HCT116 (cell line): ENCODE data around the gene UBA7. TPM values are rescaled to one million over a fixed set of nuclear protein-coding genes. Genes with fewer than 3 reads are reported as not detected.

ENCODE experiments used
- ATAC-seq: fragments of 200-7000 bp; cut with Tn5 transposase; 2 replicates; pipeline ENCODE4 v1.9.1; 2020; ENCODE audit warnings: mild to moderate bottlenecking, moderate library complexity
- BruUV-seq: library from RNA; stranded (reverse); fragments of 400-500 nt; replicated peaks from 2 replicates; lab custom pipeline; 2021; lab: Mats Ljungman, UMichigan
- CTCF ChIA-PET: fragments of 300-600 bp; sonication (Branson Sonifier 250); formaldehyde crosslinking; loops from one replicate; lab custom pipeline; 2021; ENCODE audit warnings: antibody characterized with exemption; lab: Charles Lee
- POLR2A ChIA-PET: fragments of 300-600, 350-600 bp; sonication (Branson Sonifier 250); formaldehyde crosslinking; loops from one replicate; lab custom pipeline; 2021; ENCODE audit warnings: antibody characterized with exemption; lab: Charles Lee
- RAD21 ChIA-PET, 2 experiments: fragments of 300-600 bp; sonication (Branson Sonifier 250); formaldehyde crosslinking; loops; one replicate each; lab custom pipeline; 2023; ENCODE audit warnings: low total read pairs in 2 of 2; ENCODE audit not compliant: uncharacterized antibody in 2 of 2, unreplicated experiment in 2 of 2, low non-redundant PET in 1 of 2; lab: Charles Lee
- DNase-seq: peaks from one replicate; pipeline ENCODE4 v3.0.0-alpha.2; 2010; ENCODE audit warnings: low read depth, low spot score
- H2AFZ ChIP-seq: fragments of 200-600 bp; shearing (Covaris generic), sonication (generic); 2 replicates; pipeline ENCODE4 v1.6.1; 2017; ENCODE audit warnings: low read depth, mixed run types, mixed read lengths, antibody characterized with exemption, low read length; ENCODE audit not compliant: poor library complexity, severe bottlenecking
- H3K27ac ChIP-seq: 2 replicates; pipeline ENCODE4 v1.5.1; 2012; ENCODE audit warnings: low read depth, low read length
- H3K27me3 ChIP-seq: fragments of 200-600 bp; sonication (generic); 2 replicates; pipeline ENCODE4 v1.6.1; 2016; ENCODE audit warnings: mixed run types, low read length, mixed read lengths; ENCODE audit not compliant: insufficient read depth
- H3K36me3 ChIP-seq, 2 experiments: fragments of 200-500 bp in 1 of 2; fragments of 200-600 bp in 1 of 2; sonication (Bioruptor generic) in 1 of 2; sonication (generic) in 1 of 2; 2 replicates each; pipeline versions ENCODE4 v1.5.1 to v1.6.1; 2014 to 2016; ENCODE audit warnings: low read length in 2 of 2, inconsistent platforms in 1 of 2, mixed read lengths in 1 of 2, mixed run types in 1 of 2; ENCODE audit not compliant: insufficient read depth in 2 of 2, control insufficient read depth in 1 of 2
- H3K4me1 ChIP-seq, 2 experiments: fragments of 200-600 bp in 1 of 2; sonication (generic) in 1 of 2; 2 replicates each; pipeline versions ENCODE4 v1.5.1 to v1.6.1; 2012 to 2017; ENCODE audit warnings: low read length in 2 of 2, inconsistent platforms in 1 of 2, mild to moderate bottlenecking in 1 of 2, mixed read lengths in 1 of 2, mixed run types in 1 of 2, moderate library complexity in 1 of 2; ENCODE audit not compliant: insufficient read depth in 2 of 2, control insufficient read depth in 1 of 2
- H3K4me2 ChIP-seq: fragments of 200-600 bp; sonication (generic); 2 replicates; pipeline ENCODE4 v1.6.1; 2017; ENCODE audit warnings: mixed run types, low read length, mixed read lengths
- H3K4me3 ChIP-seq, 2 experiments: fragments of 200-600 bp in 1 of 2; sonication (generic) in 1 of 2; replicated peaks in 1 of 2; 2 replicates each; pipeline ENCODE4 v1.5.1; 2011 to 2016; ENCODE audit warnings: low read length in 2 of 2, control low read depth in 1 of 2, low read depth in 1 of 2, mild to moderate bottlenecking in 1 of 2, mixed read lengths in 1 of 2, mixed run types in 1 of 2
- H3K79me2 ChIP-seq: fragments of 200-600 bp; sonication (generic); 2 replicates; pipeline ENCODE4 v1.6.1; 2017; ENCODE audit warnings: mild to moderate bottlenecking, mixed run types, low read length, moderate library complexity, mixed read lengths; ENCODE audit not compliant: insufficient read depth
- H3K9ac ChIP-seq: fragments of 200-600 bp; sonication (generic); 2 replicates; pipeline ENCODE4 v1.6.1; 2016; ENCODE audit warnings: low read length, mixed read lengths
- H3K9me2 ChIP-seq: fragments of 200-600 bp; sonication (generic), shearing (Covaris generic); 2 replicates; pipeline ENCODE4 v1.6.1; 2017; ENCODE audit warnings: mixed run types, mild to moderate bottlenecking, moderate library complexity; ENCODE audit not compliant: insufficient read depth
- H3K9me3 ChIP-seq, 2 experiments: fragments of 200-500 bp in 1 of 2; fragments of 200-600 bp in 1 of 2; sonication (Bioruptor generic) in 1 of 2; sonication (generic) in 1 of 2; 2 replicates each; pipeline ENCODE4 v1.6.1; 2014 to 2017; ENCODE audit warnings: low read length in 2 of 2, mixed read lengths in 2 of 2, inconsistent platforms in 1 of 2, low read depth in 1 of 2, mild to moderate bottlenecking in 1 of 2, mixed run types in 1 of 2, moderate library complexity in 1 of 2; ENCODE audit not compliant: control insufficient read depth in 1 of 2, insufficient read depth in 1 of 2
- H4K20me1 ChIP-seq: fragments of 200-600 bp; sonication (generic), shearing (Covaris generic); 2 replicates; pipeline ENCODE4 v1.6.1; 2017; ENCODE audit warnings: mixed run types, mild to moderate bottlenecking, moderate library complexity; ENCODE audit not compliant: insufficient read depth
- CBX3 ChIP-seq: IDR thresholded peaks from 2 replicates; pipeline ENCODE4 v1.6.1; 2012; ENCODE audit warnings: low read depth
- ELF1 ChIP-seq: IDR thresholded peaks from 2 replicates; pipeline ENCODE4 v1.6.1; 2012; ENCODE audit warnings: low read depth, borderline replicate concordance
- EZH2 ChIP-seq: fragments of 200-600 bp; sonication (generic); IDR thresholded peaks from 2 replicates; pipeline ENCODE4 v1.6.1; 2017; ENCODE audit warnings: antibody characterized with exemption, mixed run types
- EZH2phosphoT487 ChIP-seq: fragments of 200-600 bp; IDR thresholded peaks from 2 replicates; pipeline ENCODE4 v1.6.1; 2018; ENCODE audit warnings: antibody characterized with exemption, borderline replicate concordance
- FOSL1 ChIP-seq: IDR thresholded peaks from 2 replicates; pipeline ENCODE4 v1.6.1; 2012; ENCODE audit warnings: low read depth
- JUND ChIP-seq: IDR thresholded peaks from 2 replicates; pipeline ENCODE4 v1.6.1; 2012
- POLR2AphosphoS5 ChIP-seq: IDR thresholded peaks from 2 replicates; pipeline ENCODE4 v1.6.1; 2011; ENCODE audit warnings: mild to moderate bottlenecking, low read depth, low read length, moderate library complexity
- RAD21 ChIP-seq: IDR thresholded peaks from 2 replicates; pipeline ENCODE4 v1.6.1; 2012; ENCODE audit warnings: low read depth, mild to moderate bottlenecking
- SIN3A ChIP-seq: IDR thresholded peaks from 2 replicates; pipeline ENCODE4 v1.6.1; 2012; ENCODE audit warnings: low read depth
- SP1 ChIP-seq: IDR thresholded peaks from 2 replicates; pipeline ENCODE4 v1.6.1; 2012; ENCODE audit warnings: low read depth
- SRF ChIP-seq: IDR thresholded peaks from 2 replicates; pipeline ENCODE4 v1.6.1; 2012; ENCODE audit warnings: low read depth
- TCF7L2 ChIP-seq: IDR thresholded peaks from 2 replicates; pipeline ENCODE4 v1.7.0; 2011; ENCODE audit warnings: borderline replicate concordance, inconsistent platforms; ENCODE audit not compliant: insufficient read depth, insufficient read length; ENCODE audit errors: extremely low read depth
- YY1 ChIP-seq: IDR thresholded peaks from 2 replicates; pipeline ENCODE4 v1.6.1; 2011; ENCODE audit warnings: low read length, low read depth, moderate library complexity, mild to moderate bottlenecking; ENCODE audit not compliant: insufficient replicate concordance; ENCODE audit errors: extremely low read depth
- ZFX ChIP-seq: fragments of 450-650 bp; IDR thresholded peaks from 2 replicates; pipeline ENCODE4 v1.6.1; 2017
- ZNF274 ChIP-seq: fragments of 200-500 bp; sonication (Bioruptor generic); IDR thresholded peaks from 2 replicates; pipeline ENCODE4 v1.6.1; 2014; ENCODE audit warnings: mild to moderate bottlenecking, low read depth, low read length, inconsistent platforms
- intact Hi-C: fragments of 100-400 bp; cut with micrococcal nuclease; formaldehyde crosslinking; loops from 2 replicates; pipeline ENCODE4 v1.10.0; 2022
- total RNA-seq: library from RNA; stranded (reverse); gene quantifications from one replicate; pipeline ENCODE4 v1.2.1, GENCODE V29; 2021; ENCODE audit not compliant: unreplicated experiment
- TF ChIP-seq, protein P1 (sequence below): IDR thresholded peaks from 2 replicates; pipeline ENCODE4 v1.6.1; 2012
- TF ChIP-seq, protein P2 (sequence below): IDR thresholded peaks from 2 replicates; pipeline ENCODE4 v1.6.1; 2011; ENCODE audit warnings: mild to moderate bottlenecking, low read length, moderate library complexity; ENCODE audit not compliant: insufficient replicate concordance; ENCODE audit errors: extremely low read depth
- TF ChIP-seq, protein P3 (sequence below): IDR thresholded peaks from 2 replicates; pipeline ENCODE4 v1.6.1; 2012
- TF ChIP-seq, protein P4 (sequence below), 3 experiments: fragments of 200-600 bp in 1 of 3; sonication (generic) in 1 of 3; IDR thresholded peaks in 2 of 3; conservative IDR thresholded peaks in 1 of 3; 2 replicates each; pipeline ENCODE4 v1.5.1; 2012 to 2017; ENCODE audit warnings: low read depth in 2 of 3, low read length in 2 of 3, antibody characterized with exemption in 1 of 3, borderline replicate concordance in 1 of 3, control low read depth in 1 of 3, mild to moderate bottlenecking in 1 of 3, mixed read lengths in 1 of 3, mixed run types in 1 of 3, moderate library complexity in 1 of 3; ENCODE audit not compliant: insufficient read depth in 1 of 3

The UBA7 gene
- total RNA-seq, 1 experiment from 2014 or later: 2.6 TPM

DNA sequence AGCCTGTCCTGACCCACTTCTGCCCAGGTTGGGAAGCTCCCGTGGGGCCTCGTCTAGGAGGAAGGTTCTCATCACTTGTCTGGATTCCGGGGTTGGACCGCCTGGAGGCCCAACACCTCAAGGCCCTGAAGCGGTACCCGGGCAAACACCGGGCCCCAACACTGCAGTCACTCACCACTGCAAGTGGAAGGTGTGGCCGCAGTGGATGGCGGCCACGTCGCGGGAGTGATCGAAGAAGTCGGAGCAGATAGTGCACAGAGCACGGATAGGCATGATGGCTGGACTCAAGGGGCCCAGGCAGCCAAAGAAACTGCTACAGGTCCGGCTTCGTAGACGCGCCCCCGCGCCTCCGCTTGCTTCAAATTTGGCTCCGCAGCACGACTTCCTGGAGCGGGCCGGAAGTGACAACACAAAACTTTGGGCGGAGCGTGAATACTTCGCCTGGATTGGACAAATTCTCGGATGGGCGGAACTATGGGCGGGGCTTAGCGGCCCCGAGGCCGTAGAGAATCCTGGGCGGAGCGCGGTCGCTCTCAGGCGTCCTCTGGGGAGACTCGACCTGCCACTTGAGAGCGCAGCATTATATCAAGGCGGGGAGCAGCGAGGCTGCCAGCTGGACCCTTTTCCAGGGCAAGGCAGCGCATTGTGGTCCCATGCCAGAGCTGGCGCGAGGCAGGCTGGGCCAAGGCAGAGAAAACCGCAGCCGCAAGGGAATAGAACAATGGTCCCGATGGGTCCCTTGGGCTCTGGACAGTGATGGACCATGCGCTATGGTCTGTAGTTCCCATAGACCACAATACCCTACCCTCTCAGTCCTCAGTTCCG is 42.6 kb upstream of the UBA7 start, which contains the start of gene TRAIP:
TSS of gene TRAIP (minus strand) at position 384 of the 825 bp plus-strand sequence. CDS start at position 273, 111 bp downstream.
- Histone ChIP-seq H3K79me2 (peaks cover 33% of the 10 kb centered on the region), H3K4me2 (peak within 1 kb of the TSS; percentile 89), H3K27ac (peak within 1 kb of the TSS; percentile 46), H3K4me3 (peak within 1 kb of the TSS; percentile 68 to 81), H3K4me1 (peaks cover 7 to 12% of the 10 kb centered on the region in 2 experiments; a peak in 3 of 4 replicates), H2AFZ (no peak within 1 kb of the TSS), H3K36me3 (no peaks in the 10 kb centered on the region), H3K9ac (peak within 1 kb of the TSS; percentile 75), H4K20me1 (no peaks in the 10 kb centered on the region), H3K9me3 (no peaks in the 10 kb centered on the region), H3K27me3 (no peaks in the 10 kb centered on the region), H3K9me2 (no peaks in the 10 kb centered on the region)
- ATAC-seq: peak; percentile 98
- BruUV-seq: TSS peak; percentile 71
- intact Hi-C loops: no loop called here
- RAD21 ChIA-PET: no interaction called here
- POLR2A ChIA-PET: no interaction called here
- CTCF ChIA-PET: no interaction called here
- DNase-seq: peak; percentile 88
- TF ChIP-seq POLR2AphosphoS5 (peak; percentile 84), TCF7L2 (no peak), SIN3A (peak; percentile 89), FOSL1 (no peak), CBX3 (no peak), JUND (no peak), RAD21 (no peak), SRF (no peak; the same call in 1 of the 2 replicates), YY1 (no peak), EZH2 (no peak), SP1 (peak; percentile 84), ZNF274 (no peak), EZH2phosphoT487 (no peak), ZFX (peak; percentile 73; the same call in 1 of the 2 replicates), ELF1 (no peak; the same call in 1 of the 2 replicates)
- TF ChIP-seq, protein P1, sequence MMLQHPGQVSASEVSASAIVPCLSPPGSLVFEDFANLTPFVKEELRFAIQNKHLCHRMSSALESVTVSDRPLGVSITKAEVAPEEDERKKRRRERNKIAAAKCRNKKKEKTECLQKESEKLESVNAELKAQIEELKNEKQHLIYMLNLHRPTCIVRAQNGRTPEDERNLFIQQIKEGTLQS: no peak
- TF ChIP-seq, protein P2, sequence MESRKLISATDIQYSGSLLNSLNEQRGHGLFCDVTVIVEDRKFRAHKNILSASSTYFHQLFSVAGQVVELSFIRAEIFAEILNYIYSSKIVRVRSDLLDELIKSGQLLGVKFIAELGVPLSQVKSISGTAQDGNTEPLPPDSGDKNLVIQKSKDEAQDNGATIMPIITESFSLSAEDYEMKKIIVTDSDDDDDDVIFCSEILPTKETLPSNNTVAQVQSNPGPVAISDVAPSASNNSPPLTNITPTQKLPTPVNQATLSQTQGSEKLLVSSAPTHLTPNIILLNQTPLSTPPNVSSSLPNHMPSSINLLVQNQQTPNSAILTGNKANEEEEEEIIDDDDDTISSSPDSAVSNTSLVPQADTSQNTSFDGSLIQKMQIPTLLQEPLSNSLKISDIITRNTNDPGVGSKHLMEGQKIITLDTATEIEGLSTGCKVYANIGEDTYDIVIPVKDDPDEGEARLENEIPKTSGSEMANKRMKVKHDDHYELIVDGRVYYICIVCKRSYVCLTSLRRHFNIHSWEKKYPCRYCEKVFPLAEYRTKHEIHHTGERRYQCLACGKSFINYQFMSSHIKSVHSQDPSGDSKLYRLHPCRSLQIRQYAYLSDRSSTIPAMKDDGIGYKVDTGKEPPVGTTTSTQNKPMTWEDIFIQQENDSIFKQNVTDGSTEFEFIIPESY: no peak
- TF ChIP-seq, protein P3, sequence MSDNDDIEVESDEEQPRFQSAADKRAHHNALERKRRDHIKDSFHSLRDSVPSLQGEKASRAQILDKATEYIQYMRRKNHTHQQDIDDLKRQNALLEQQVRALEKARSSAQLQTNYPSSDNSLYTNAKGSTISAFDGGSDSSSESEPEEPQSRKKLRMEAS: peak; percentile 86
- TF ChIP-seq, protein P4, sequence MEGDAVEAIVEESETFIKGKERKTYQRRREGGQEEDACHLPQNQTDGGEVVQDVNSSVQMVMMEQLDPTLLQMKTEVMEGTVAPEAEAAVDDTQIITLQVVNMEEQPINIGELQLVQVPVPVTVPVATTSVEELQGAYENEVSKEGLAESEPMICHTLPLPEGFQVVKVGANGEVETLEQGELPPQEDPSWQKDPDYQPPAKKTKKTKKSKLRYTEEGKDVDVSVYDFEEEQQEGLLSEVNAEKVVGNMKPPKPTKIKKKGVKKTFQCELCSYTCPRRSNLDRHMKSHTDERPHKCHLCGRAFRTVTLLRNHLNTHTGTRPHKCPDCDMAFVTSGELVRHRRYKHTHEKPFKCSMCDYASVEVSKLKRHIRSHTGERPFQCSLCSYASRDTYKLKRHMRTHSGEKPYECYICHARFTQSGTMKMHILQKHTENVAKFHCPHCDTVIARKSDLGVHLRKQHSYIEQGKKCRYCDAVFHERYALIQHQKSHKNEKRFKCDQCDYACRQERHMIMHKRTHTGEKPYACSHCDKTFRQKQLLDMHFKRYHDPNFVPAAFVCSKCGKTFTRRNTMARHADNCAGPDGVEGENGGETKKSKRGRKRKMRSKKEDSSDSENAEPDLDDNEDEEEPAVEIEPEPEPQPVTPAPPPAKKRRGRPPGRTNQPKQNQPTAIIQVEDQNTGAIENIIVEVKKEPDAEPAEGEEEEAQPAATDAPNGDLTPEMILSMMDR (IDR thresholded peaks at IDR 0.05 in 2 of 3, conservative IDR thresholded peaks at IDR 0.05 in 1 of 3; ENCODE audit: borderline replicate concordance in 1 of 3, insufficient read depth in 1 of 3, low read depth in 2 of 3, low read length in 2 of 3): no peak
